Stimulated activated CD8-positive, alpha-beta memory T cell treated with anti-CD3 and anti-CD28 coated beads, Interleukin-4, amount 100 ng/mL, for 4 hours (primary cell): ENCODE results near the gene CRISPLD2.

ENCODE experiments used
- DNase-seq, 2 donors: peaks; one replicate each; pipeline ENCODE4 v3.0.0-alpha.2; 2020; ENCODE audit warnings: low read depth in 2 of 2, low spot score in 1 of 2

CRISPLD2 gene

GRCh38 chr16:84881702-84882521 lies 62.1 kb downstream of the CRISPLD2 start:
- no peak for DNase-seq

GRCh38 chr16:84883301-84883700 lies 63.5 kb downstream of the CRISPLD2 start:
- no peak for DNase-seq

DNA sequence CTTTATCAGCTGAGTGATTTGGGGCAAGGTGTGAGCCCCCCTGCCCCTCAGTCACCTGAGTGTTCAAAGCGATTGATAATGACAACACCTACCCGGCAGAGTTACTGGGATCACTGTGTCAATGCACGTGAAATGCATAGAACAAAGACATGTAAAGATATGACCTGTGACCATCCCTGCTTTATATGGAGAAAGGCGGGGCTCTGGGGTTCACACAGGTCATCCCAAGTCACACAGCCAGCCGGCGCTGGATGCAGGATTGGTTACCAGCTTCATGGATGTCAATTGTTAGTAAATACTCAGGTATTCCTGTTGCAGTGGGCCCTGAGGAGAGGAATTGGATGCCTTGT lies 64.4 kb downstream of the CRISPLD2 start:
- DNase-seq = no peak

DNA sequence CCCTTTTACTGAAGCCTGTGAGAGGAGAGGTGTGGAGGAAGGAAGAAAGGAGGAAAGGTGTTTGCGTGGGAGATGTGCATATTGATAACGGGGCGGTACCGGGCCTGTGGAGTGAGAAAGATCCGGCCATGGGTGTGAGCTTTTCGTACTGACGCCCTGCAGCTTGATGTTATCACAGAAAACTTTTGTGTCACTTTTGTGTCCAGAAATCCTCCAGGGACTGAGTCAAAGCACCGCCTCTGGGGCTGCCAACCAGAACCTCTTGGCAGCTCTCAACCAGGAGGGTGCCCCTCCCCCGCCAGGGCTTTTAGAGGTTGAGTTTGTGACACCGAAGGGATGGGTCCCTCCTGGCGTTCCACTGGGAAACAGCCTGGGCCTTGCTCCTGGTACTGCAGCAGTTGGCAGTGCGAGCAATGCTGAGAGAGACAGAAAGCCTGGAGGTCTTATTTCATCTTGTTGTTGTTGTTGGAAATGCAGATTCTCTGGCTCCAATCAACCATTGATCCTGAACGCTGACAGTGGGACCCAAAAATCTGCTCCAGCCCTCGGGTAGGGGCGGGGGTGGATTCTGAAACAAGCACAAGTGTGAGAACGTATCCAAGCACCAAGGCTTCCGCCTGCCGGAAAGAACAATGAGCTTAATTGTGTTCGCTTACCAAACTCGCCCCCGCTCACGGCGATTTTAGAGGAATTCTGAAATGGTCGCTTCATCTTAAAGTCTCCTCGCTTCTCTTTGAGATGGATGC lies 65.0 kb downstream of the CRISPLD2 start:
- DNase-seq = no peak

DNA sequence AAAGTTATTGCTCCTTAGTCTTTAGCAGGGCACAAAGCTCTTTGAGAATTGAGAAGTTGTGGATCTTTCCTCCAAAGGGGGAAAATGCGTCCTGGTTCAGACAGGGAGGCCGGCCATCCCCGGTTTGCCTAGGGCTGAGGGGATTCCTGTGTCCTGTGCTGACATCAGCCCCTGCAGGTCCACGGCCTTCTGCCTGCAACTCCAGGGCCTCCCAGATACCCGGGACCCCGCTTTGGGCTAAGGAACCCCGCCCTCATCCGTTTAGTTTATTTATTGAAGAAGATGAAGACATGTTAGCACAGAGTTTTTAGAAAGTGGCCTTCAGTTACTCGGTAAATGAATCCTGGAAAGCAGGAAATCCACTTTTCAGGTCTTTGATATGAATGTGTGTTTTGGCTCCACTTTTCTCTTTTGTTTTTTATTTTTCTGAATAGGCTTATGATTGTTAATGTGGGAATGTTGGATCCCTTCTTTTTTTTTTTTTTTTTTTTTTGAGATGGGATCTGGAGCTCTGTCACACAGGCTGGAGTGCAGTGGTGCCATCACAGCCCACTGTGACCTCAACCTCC lies 65.6 kb downstream of the CRISPLD2 start:
- DNase-seq = no peak

DNA sequence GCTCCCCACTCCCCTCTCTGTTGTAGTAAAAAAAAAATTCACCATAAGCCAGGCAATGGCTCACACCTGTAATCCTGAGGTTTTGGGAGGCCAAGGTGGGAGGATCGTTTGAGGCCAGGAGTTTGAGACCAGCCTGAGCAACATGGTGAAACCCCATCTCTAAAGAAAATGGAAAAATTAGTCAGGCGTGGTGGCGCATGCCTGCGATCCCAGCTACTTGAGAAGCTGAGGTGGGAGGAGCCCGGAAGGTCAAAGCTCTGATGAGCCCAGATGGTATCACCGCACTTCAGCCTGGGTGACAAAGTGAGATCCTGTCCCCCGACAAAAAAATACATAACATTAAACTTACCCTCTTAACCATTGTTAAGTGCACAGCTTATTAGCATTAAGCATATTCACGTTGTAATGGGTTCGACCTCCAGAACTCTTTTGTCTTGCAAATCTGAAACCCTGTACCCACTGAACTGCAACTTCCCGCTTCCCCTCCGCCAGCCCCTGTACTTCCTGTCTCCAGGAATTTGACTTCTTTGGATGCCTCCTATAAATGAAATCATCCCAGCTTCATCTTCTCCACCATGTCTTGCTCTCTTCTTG lies 66.8 kb downstream of the CRISPLD2 start:
- no peak for DNase-seq

DNA sequence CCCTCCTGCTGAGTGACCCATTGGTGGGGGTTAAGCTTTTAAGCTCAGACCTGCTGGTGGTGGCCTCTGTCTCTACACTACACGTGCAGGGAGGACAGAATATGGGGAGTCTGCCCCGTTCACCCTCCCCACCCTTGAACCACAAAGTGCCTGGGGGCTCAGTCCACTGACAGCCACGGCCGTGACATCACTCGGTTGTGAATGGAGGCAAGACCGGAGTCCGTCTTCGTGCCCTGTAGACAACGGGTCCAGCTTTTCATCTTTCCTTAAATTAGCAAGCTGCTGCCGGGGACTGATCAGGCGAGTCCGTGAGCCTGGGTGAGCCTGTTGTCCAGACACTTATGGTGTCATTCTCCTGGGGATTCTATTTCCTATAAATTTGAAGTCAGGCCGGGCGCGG lies 67.4 kb downstream of the CRISPLD2 start:
- no peak for DNase-seq

DNA sequence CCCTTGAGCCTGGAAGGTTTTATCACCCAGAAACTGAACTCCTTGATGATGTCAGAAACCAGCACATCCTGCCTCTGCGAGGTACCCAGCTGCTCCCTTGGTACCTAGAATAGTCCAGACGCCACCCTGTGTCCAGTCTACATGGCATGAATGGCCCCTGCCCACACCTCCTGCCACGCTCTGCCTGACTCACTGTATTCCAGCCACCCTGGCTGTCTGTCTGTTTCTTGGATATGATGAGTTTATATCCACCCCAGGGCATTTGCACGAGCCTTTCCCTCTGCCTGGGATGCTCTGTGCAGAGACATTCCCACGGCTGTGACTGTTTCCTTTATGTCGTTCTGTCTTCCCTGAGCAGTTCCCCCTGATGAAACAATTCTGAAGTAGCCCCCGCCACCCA lies 68.7 kb downstream of the CRISPLD2 start:
- no peak for DNase-seq

DNA sequence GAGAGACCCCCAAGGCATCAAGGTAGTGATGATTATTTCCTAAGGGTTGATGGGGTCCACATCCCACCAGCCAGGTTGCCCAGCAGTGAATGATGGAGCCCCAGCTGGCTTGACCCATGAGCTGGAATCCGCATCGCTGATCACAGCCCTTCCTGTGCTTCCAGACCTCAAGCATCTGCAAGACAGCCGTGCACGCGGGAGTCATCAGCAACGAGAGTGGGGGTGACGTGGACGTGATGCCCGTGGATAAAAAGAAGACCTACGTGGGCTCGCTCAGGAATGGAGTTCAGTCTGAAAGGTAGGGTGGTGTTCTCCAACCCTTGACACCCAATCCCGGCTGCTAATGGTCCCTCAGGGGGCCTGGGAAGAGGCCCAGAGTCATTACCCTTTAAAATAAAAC lies 69.3 kb downstream of the CRISPLD2 start:
- no peak for DNase-seq

- no peak for DNase-seq
These were observed 70.6 kb downstream of the CRISPLD2 start for GRCh38 chr16:84890427-84890826.

- no peak for DNase-seq
These were observed 71.5 kb downstream of the CRISPLD2 start for GRCh38 chr16:84891149-84891795.

GRCh38 chr16:84892097-84892496 lies 72.3 kb downstream of the CRISPLD2 start:
- DNase-seq = no peak

DNA sequence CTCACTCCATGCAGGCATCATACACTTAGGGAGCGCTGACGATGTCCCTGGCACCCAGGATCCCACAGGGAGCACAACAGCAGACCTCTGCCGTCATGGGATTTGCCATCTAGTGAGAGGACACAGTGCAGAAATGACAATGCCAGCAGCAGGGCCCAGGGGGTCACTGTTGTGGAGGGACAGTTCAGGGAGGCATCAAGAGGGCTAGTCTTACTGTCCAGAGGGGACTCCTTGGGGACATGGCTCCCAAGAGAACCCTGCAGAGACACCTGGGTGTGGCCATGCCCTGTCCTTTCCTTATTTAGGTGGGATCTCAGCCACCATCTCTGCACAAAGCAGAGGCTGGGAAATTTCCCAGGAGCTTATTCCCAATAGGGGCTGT lies 73.7 kb downstream of the CRISPLD2 start:
- DNase-seq = no peak

DNA sequence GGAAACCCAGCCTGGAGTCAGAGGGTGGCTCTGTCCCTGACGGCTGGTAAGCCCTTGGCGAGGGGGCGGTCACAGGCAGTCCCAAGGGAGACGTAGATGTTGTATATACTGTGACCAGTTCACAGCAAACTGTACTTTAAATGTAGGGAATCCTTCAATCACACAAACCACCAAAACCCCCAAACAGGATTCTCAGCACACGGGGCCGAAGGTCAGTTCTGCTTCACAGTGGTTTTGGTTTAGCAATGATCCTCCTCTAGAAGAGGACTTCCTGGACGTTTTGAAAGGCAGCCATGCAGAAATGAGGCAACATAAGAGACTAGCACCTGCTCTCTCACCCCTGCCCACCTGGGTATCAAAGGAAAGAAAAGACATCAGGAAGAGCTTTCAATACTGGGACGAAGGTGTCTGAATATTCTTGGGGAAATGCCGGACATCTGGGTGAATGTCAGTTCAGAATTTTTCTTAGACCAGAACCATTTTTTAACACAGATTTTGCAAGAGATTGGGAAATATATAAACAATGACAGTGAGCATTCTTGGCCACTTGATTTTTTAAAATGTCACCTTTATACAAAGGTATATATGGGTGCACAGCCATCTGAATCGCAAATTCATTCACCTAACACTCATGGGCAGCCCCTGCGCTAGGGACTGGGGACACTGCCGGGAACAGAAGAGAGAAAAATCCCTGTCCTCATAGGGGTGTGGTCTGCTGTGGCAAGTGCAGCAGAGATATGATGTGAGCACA lies 74.2 kb downstream of the CRISPLD2 start:
- DNase-seq = no peak

- no peak for DNase-seq
These were observed 75.2 kb downstream of the CRISPLD2 start for GRCh38 chr16:84895016-84895415.

DNA sequence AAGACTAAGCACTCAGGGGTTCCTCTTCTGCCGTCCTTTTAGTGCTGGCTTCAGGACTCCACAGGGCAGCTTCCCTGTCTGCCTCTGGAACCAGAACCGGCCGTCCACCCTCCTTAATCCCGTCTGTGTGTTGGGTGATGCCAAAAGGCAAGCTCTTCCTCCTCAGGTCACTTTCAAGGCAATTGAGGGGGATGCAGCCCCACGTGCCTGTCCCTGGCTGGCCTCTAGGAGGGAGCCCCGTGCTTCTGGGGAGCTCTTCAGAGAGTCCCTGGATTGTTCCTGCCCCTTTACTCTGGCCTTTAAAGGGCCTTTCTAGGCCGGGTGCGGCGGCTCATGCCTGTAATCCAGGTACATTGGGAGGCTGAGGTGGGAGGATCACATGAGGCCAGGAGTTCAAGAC lies 77.1 kb downstream of the CRISPLD2 start:
- no peak for DNase-seq

GRCh38 chr16:84897911-84898377 lies 78.2 kb downstream of the CRISPLD2 start:
- no peak for DNase-seq

GRCh38 chr16:84898447-84898846 lies 78.7 kb downstream of the CRISPLD2 start:
- DNase-seq = no peak

DNA sequence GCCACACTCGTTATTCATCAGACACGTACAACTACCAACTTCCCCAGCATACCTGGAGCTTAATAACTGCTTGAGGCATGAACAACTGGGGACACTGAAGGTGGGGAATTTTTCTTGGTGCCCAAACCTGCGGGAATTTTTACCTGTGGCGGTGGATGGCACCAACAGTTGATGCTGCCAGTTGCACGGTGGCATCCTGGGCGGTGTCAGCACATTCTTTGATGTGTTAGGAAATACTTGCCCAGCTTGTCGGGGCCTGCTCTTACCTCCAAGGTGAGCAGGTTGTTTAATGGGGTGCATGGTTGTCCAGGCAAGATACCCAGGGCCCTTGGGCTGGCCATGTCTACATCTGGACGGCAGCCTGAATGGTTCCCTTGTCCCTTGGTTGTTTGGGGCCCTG lies 79.6 kb downstream of the CRISPLD2 start:
- no peak for DNase-seq

DNA sequence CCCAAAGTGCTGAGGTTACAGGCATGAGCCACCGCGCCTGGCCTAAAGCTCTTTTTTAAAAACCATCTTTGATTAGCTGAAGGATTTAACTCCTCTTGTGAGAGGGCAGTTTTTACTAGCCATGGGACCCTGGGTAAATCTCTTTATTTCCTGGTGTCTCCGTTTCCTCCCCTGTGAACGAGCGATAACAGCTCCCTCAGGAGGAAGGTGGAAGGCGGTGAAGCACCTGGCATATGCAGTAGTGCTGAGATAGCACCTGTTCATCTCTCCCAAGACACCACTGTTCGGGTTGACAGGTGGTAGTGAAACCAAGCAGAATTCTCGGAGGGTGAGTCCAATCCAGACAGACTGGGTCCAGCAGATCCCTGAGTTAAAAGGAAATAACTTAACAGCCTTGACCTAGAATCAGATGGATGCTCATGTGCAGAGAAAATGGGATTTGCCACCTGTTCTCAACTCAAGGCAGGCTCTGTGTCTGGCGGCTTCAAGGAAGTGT lies 86.2 kb downstream of the CRISPLD2 start:
- no peak for DNase-seq
